Body of pancreas (tissue), 4 donors: ENCODE data around the gene HOXA1.

Source experiments
- POLR2A ChIP-seq, 3 donors: fragments of 450-650 bp; IDR thresholded peaks; one replicate each; pipeline ENCODE4 v1.6.1; 2016; ENCODE audit warnings: antibody characterized with exemption in 3 of 3, mild to moderate bottlenecking in 2 of 3
- TF ChIP-seq, protein P1 (sequence below), 7 experiments: fragments of 450-650 bp in 4 of 7; fragments of 200-600 bp in 3 of 7; sonication (generic) in 3 of 7; IDR thresholded peaks; one replicate each; pipeline ENCODE4 v1.5.1; 2016 to 2019; ENCODE audit warnings: antibody characterized with exemption in 7 of 7

GRCh38 chr7:27132978-27133377 is 37.2 kb upstream of the HOXA1 start:
- TF ChIP-seq, protein P1, sequence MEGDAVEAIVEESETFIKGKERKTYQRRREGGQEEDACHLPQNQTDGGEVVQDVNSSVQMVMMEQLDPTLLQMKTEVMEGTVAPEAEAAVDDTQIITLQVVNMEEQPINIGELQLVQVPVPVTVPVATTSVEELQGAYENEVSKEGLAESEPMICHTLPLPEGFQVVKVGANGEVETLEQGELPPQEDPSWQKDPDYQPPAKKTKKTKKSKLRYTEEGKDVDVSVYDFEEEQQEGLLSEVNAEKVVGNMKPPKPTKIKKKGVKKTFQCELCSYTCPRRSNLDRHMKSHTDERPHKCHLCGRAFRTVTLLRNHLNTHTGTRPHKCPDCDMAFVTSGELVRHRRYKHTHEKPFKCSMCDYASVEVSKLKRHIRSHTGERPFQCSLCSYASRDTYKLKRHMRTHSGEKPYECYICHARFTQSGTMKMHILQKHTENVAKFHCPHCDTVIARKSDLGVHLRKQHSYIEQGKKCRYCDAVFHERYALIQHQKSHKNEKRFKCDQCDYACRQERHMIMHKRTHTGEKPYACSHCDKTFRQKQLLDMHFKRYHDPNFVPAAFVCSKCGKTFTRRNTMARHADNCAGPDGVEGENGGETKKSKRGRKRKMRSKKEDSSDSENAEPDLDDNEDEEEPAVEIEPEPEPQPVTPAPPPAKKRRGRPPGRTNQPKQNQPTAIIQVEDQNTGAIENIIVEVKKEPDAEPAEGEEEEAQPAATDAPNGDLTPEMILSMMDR (IDR thresholded peaks at IDR 0.05) = no peak
- TF ChIP-seq POLR2A (IDR thresholded peaks at IDR 0.05) = no peak
